Skeletal muscle cell (primary cell): ENCODE data around the gene WWC2.

ENCODE experiments used
- DNase-seq: peaks from one replicate; pipeline ENCODE4 v3.0.0-alpha.2; 2010; ENCODE audit warnings: low read depth
- H3K4me3 ChIP-seq: 2 replicates; pipeline ENCODE4 v1.5.1; 2011; ENCODE audit warnings: low read depth, mild to moderate bottlenecking, control low read depth, low read length, moderate library complexity

Gene WWC2

GRCh38 chr4:183158062-183158461 is 59.0 kb downstream of the WWC2 start:
- H3K4me3 ChIP-seq, result no peak overlapping the region

DNA sequence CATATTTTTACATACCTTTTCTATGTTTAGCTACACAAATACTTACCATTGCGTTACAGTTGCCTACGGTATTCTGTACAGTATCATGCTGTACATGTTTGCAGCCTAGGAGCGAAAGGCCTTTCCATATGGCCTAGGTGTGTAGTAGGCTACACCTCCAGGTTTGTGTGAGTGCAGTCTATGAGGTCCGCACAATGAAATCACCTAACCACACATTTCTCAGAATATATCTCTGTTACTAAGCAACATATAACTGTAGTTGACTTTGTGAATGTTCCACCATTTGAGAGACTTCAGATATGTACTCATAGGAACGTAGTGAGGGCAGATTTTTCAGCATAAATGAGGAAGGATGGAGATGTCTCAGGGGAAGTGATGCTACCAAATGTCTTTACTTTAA is 62.6 kb downstream of the WWC2 start:
- no peak for DNase-seq
- no peak overlapping the region for H3K4me3 ChIP-seq

More at GRCh38 chr4:183158062-183158461, 59.0 kb downstream of the WWC2 start:
- DNase-seq, result peak; percentile 58

DNA sequence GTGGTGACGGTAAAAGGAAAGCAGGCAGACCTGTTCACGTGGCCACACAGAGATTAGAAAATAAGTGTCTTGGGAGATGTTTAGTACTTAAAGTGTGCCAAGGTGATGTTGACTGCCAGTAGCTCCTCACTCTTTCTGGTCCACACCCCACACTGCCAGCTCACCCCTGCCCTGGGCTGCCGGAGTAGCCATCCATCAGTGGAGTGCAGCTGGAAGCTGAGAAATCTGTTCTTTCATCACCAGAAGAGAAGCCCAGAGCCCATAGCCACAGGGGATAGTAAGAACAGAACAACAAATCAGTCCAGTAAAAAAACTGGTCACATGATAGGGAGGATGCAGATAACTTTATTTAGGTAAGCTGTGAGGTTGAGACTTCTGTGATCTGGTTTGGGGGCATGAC is 64.1 kb downstream of the WWC2 start:
- DNase-seq, result no peak
- no peak overlapping the region for H3K4me3 ChIP-seq

- H3K4me3 ChIP-seq, result no peak overlapping the region
- DNase-seq, result no peak
These were observed 65.9 kb downstream of the WWC2 start for GRCh38 chr4:183164963-183165362.

DNA sequence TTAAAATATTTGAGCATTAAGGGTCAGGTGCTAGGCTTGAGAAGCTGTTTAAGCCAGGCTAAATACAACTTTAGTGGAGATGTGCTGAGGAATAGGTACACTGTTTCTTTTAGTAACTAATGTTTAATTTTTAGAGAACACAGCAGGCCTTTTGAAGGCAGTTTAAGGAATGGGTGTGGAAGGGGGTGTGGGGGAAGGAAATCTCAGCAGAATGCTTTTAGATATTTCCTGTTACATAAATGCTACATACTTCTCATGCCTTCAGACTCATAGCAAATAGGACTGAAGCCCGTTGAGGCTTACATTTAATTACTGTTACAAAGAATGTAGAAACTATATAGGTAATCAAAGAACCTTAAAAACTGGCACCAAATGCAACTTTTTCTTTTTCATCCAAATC is 66.3 kb downstream of the WWC2 start:
- DNase-seq, result no peak
- H3K4me3 ChIP-seq, result no peak overlapping the region

- no peak overlapping the region for H3K4me3 ChIP-seq
- no peak for DNase-seq
These were observed 71.8 kb downstream of the WWC2 start for GRCh38 chr4:183170894-183171293.

- DNase-seq, result no peak
- H3K4me3 ChIP-seq, result no peak overlapping the region
These were observed 72.6 kb downstream of the WWC2 start for GRCh38 chr4:183171484-183172267.

DNA sequence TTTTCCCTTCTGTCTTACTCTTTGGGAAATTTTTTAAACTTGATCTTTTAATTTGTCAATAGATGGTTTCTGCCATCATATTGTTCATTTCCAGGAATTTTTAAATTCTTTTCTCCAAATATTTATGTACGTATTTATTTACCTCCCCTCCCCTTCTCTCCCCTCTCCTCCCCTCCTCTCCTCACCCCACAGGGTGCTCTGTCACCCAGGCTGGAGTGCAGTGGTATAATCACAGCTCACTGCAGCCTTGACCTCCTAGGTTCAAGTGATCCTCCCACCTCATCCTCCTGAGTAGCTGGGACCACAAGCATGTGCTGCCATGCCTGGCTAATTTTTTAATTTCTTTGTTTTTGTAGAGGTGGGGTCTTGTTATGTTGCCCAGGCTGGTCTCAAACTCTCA is 73.8 kb downstream of the WWC2 start:
- no peak for DNase-seq
- no peak overlapping the region for H3K4me3 ChIP-seq

DNA sequence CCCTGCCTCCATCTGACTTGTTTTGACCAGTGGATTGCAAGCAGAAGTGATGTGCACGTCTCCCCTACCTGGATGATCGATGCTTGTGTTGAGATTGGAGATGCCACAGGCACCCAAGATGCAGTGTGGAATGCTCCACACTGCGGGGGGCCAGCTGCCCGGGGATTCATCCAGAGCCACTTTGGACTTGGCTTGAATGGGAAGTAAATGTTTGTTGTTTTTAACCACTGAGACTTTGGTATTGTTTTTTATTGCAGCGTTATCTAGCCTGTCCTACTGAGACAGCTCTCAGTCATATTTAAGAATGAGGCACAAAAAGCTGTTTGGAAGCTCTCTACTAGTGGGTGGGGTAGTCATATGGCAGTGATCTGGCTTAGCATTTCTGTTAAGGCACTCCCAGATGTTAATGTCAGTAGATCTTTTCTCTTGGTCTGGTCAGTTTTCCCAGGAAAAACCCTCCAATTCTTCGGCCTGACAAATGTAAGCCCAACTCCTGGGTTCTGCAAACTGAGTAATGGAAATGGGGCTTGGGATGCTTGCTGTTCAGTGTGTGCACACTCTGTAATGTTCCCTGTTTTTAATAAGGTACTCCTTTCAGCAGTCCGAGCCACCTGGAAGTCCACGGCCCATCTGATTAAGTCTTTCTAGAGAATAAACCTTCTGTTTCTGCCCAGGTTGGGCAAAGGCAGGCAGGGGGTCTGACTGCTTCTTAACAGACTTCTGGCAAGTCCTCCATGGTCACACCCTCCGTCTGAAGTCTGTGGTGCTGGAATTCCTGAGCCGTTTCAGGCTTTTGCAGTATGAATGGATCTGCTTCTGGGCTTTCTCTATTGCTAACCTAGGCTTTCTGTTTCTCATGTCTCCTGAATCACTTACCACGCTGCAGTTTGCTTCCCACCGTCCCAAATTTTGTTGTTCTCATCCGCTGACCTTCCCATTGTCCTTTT is 74.8 kb downstream of the WWC2 start:
- H3K4me3 ChIP-seq, result no peak overlapping the region
- DNase-seq, result no peak

DNA sequence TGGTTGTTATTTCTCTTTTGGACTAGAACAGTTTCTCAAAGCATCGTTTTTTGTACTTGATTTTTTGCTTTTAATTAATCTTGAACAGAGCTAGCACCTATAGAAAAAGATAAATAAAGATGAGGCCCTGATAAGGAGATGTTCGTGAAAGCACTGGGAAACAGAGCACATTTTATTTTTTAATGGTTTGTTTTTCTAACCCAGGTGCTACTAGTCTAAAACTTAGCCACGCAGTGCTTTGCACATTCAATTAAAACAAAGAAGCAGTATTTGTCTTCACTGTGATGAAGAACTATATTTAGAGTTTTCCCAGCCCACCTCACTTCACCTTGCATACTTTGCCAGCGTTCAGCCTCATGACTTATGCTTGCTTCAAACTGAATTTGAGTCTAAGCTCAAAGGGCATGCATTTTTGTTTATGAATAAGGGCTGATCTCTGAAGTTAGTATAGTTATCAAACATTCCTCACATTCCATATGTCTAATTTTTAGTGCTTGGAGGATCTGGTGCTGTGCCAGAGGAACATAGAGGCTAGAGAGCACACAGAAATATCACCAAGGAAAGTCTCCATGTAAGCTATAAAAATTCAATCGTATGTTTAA is 76.7 kb downstream of the WWC2 start:
- DNase-seq, result no peak
- no peak overlapping the region for H3K4me3 ChIP-seq

- H3K4me3 ChIP-seq, result no peak overlapping the region
- no peak for DNase-seq
These were observed 77.9 kb downstream of the WWC2 start for GRCh38 chr4:183177001-183177400.

DNA sequence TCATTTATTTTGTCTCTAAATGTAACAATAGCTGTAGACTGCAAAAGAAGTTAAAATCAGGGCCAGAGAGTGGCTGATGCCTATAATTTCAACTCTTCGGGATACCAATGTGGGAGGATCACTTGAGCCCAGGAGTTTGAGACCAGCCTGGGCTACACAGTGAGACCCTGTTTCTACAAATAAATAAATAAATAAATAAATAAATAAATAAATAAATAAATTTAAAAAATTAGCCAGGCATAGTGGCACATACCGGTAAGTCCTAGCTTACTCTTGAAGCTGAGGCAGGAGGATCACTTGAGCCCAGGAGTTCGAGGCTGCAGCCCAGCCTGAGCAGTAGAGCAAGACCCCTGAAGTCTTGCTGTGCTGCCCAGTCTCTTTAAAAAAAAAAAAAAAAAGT is 79.1 kb downstream of the WWC2 start:
- DNase-seq, result no peak
- H3K4me3 ChIP-seq, result no peak overlapping the region

DNA sequence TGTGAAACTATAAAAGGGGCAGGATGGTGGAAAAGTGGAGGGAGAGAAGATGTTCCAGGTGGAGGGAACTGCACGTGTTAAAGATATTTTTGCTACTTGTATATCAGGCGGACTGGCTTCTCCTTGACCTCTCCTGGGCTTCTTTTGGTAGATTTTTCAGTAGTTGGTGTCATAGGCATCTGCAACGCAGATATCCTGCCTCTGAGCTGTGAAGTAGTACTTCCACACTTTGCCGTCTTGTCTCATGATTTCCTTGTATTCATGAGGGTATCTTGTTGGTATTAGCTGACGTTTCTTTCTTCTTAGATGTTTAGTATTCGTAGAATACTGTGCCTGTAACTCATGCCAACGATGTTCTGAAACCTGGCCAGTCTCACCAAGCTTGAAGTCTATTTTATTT is 81.0 kb downstream of the WWC2 start:
- no peak overlapping the region for H3K4me3 ChIP-seq
- DNase-seq, result no peak

DNA sequence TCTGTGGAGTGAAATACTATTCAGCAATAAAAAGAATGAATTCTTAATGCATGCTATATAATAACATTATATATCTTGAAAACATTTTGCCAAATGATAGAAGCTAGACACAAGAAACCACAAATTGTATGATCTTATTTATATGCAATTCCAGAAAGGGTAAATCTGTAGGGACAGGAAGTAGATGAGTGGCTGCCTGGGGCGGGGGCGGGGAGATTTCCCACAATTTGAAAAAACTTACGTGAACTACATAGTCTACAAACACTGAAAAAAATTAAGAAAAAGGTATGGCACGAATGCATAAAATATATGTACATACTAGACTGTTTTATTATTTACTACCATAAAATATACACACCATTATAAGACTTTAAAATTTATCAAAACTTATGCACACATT is 81.6 kb downstream of the WWC2 start:
- DNase-seq, result no peak
- H3K4me3 ChIP-seq, result no peak overlapping the region

DNA sequence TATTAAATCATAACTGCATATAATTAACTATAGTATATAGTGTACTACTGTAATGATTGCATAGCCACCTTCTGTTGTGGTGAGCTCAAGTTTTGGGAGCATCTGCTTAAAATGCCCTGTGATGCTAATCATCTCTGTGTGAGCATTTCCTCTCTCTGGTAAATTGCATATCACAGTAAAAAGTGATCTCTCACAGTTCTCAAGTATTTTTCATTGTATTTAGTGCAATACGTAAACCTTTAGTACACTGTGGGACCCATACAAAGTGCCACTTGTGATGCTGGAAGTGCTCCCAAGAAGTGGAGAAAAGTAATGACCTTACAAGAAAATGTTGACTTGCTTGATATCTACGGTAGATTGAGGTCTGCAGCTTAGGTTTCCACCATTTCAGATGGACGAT is 82.0 kb downstream of the WWC2 start:
- no peak overlapping the region for H3K4me3 ChIP-seq
- no peak for DNase-seq

- no peak overlapping the region for H3K4me3 ChIP-seq
- DNase-seq, result peak; percentile 62
These were observed 84.0 kb downstream of the WWC2 start for GRCh38 chr4:183182873-183183725.

GRCh38 chr4:183183906-183184535 is 85.0 kb downstream of the WWC2 start:
- DNase-seq, result no peak
- no peak overlapping the region for H3K4me3 ChIP-seq

GRCh38 chr4:183185018-183185417 is 86.0 kb downstream of the WWC2 start:
- no peak overlapping the region for H3K4me3 ChIP-seq
- DNase-seq, result no peak

DNA sequence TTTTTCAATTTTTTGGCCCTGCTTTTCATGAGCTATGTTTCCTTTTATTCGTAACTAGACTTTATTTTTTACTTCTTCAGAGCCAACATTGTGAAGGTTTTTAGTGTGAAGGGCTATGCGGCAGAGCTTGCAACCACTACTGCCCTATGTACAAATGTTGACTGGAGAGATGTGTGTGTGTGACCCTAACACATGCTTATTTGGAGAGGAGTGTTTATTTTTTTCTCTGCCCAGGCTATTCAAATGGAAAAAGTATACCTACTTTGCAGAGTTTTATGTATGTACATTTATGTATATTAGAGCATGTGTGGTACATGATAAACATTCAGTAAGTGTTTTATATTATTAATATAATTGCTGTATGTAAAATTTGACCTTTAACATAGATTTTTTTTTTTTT is 86.5 kb downstream of the WWC2 start:
- H3K4me3 ChIP-seq, result no peak overlapping the region

More for the DNA sequence above, 86.5 kb downstream of the WWC2 start:
- DNase-seq, result no peak
